Measurements from ENCODE around the gene SPRY4.

DNA sequence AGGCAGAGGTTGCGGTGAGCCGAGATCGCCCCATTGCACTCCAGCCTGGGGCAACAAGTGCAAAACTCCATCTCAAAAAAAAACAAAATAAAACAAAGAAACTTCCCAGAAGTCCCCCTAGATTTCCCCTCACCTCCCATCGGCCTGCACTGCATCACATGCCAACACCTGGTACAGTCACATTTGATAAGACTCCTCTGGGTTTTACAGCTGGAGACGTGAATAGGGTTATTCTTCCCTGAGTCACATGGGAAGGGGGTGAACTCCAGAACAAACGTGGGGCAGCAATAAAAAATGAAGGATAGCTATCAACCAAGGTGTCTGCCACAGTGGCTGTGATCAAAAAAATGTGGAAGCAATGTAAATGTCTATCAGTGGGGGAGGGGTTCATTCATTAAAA lies 26.0 kb downstream of the SPRY4 start:
- TF ChIP-seq POLR2A (IDR thresholded peaks at IDR 0.05) = no peak
- TF ChIP-seq, protein P1, sequence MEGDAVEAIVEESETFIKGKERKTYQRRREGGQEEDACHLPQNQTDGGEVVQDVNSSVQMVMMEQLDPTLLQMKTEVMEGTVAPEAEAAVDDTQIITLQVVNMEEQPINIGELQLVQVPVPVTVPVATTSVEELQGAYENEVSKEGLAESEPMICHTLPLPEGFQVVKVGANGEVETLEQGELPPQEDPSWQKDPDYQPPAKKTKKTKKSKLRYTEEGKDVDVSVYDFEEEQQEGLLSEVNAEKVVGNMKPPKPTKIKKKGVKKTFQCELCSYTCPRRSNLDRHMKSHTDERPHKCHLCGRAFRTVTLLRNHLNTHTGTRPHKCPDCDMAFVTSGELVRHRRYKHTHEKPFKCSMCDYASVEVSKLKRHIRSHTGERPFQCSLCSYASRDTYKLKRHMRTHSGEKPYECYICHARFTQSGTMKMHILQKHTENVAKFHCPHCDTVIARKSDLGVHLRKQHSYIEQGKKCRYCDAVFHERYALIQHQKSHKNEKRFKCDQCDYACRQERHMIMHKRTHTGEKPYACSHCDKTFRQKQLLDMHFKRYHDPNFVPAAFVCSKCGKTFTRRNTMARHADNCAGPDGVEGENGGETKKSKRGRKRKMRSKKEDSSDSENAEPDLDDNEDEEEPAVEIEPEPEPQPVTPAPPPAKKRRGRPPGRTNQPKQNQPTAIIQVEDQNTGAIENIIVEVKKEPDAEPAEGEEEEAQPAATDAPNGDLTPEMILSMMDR (IDR thresholded peaks at IDR 0.05) = no peak

Data from adrenal gland (tissue), 5 donors.